Left kidney (tissue), 2 donors: Measurements from ENCODE around the gene QRFP. TPM values are rescaled to one million over a fixed set of nuclear protein-coding genes. Genes with fewer than 3 reads are reported as not detected.

Experiments
- DNase-seq: peaks from one replicate; pipeline ENCODE4 v3.0.0-alpha.2; 2013
- polyA plus RNA-seq: library from polyadenylated mRNA; unstranded; fragments of 120-200 nt; gene quantifications from one replicate; pipeline ENCODE4 v1.2.1, GENCODE V29; 2013; ENCODE audit not compliant: insufficient read length

QRFP gene
- polyA plus RNA-seq, 1 donor, result 0.30 TPM

DNA sequence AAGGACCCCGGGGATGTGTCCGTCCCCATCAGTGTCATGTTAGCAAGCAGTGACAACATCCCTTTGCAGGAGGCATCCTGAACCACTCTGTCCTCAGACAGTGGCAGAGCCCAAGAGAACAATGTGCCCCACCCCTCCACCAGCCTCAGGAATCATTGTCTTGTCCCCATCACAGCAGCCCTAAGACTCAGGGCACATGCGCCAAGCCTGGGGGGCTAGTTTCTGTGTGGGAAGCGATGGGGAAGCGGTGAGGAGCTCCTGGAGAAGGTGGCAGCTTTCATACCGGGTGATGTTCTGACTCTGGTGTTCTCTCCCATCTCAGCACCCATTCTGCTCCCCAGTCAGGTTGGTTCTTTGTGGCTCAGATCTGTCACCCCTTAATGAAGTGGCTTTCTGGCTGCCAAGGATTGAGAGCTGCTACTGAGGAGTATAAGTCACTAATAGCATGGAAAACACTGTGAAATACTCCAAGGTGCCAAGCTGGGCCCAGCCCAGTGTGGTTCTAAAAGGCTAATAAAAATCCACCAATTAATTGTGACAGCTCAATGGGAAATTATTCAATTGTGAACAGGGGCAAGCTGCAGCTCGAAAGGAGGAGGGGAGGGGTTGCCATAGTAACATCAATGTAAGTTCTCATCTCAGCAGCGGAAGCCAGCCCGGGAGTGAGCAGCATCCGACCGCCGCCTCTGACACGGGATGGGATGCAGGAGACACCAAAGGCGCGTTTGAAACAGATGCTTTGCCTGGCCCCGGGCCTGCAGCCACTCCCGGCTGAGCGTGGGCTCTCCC, 4.7 kb downstream of the QRFP start:
- no peak for DNase-seq

- no peak for DNase-seq
Observed at GRCh38 chr9:130890870-130891687, 5.5 kb downstream of the QRFP start.

DNA sequence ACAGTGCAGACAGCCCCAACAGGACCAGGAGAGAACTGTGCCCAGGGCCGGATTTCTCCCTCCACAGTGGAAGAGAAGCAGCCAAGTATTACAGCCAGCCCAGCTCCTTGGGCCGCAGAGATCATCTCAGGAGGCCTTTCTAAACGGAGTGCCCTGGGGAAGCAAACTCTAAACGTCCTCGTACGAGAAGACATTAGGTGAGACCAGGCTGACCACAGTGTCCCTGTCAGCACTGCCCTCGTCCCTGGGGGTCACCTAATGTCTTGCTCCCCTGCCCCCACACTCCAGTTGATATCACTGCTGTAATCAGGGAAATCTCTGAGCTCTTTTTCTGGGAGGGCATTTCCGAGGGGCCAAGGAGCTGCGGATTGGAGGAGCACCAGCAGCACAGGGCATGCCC, 6.5 kb downstream of the QRFP start:
- DNase-seq, result no peak

GRCh38 chr9:130888146-130888885, 8.3 kb downstream of the QRFP start:
- DNase-seq, result no peak

GRCh38 chr9:130887494-130888144, 9.0 kb downstream of the QRFP start:
- DNase-seq, result no peak

GRCh38 chr9:130886981-130887380, 9.6 kb downstream of the QRFP start:
- no peak for DNase-seq

- DNase-seq, result no peak
Observed at GRCh38 chr9:130885484-130886375, 10.9 kb downstream of the QRFP start.

- DNase-seq, result no peak
Observed at GRCh38 chr9:130884542-130885483, 11.8 kb downstream of the QRFP start.

- no peak for DNase-seq
Observed at GRCh38 chr9:130884111-130884531, 12.5 kb downstream of the QRFP start.

DNA sequence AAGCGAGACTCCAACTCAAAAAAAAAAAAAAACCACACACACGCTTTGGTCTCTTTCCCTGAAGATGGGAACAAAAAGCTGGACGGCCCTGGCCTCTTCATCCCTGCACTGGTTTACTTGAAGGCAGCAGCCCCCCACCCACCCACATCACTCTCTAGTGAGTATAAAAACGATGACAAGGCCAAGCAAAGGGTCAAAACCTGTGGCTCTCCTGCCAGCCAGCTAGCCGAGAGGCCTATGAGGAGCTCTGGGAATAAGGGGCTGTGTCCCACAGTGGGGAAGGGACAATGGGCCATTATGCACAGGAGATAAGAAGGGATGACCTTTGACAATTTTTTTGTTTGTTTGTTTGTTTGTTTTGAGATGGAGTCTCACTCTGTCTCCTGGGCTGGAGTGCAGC, 13.1 kb downstream of the QRFP start:
- DNase-seq, result no peak

- no peak for DNase-seq
Observed at GRCh38 chr9:130882696-130883225, 13.9 kb downstream of the QRFP start.

- no peak for DNase-seq
Observed at GRCh38 chr9:130881516-130881915, 15.1 kb downstream of the QRFP start.

DNA sequence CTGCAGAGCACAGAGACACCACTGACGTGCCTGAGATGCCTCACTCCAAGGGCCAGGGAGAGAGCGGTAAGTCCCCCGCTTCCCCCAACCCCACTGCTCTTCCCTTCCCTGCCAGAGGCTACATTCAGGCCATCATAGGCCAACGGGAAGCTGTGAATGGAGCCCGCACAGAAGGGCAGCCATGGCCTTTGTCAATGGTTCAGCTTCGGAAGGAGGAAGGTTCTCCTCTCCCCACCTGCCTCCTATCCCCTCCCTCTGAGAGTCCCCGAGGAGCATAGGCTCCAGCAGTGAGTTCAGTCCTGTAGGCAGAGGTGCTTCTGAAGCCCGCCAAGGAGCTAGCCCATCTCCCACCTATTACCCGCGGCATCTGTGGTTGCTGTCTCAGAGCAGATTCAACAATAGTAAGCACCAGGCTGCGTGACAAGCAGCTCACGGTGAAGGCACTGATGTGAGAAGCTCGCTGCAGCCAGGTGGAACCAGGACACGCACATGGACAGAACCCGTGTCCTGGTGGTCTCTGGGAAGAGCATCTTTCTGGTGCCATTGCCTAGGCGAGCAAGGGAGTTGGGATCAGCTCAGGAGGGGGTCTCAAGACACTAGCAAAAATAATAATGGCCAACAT, 15.9 kb downstream of the QRFP start:
- DNase-seq, result no peak

DNA sequence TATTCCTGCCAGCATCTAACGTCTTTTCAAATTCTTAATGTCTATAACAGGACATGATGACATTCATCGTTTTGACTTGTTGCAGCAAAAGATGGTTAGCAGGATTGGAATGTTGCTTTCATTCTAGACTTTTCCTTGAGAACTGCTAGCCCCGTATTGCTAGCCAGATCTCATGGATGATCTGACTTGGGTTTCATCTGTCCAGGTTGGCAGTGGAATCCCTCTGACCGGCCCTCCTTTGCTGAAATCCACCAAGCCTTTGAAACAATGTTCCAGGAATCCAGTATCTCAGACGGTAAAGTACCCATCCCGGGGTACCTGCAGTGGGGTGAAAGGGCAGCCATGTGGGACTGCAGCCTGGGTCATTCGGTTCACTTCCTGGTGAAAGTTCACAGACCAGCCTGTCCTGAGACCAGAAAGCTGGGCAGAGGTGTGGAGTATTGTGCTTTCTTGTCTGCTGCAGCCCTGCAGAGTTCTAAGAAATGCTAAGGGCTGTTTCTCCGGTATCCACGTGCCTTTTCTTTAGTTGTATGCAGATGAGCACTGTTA, 16.7 kb downstream of the QRFP start:
- no peak for DNase-seq

DNA sequence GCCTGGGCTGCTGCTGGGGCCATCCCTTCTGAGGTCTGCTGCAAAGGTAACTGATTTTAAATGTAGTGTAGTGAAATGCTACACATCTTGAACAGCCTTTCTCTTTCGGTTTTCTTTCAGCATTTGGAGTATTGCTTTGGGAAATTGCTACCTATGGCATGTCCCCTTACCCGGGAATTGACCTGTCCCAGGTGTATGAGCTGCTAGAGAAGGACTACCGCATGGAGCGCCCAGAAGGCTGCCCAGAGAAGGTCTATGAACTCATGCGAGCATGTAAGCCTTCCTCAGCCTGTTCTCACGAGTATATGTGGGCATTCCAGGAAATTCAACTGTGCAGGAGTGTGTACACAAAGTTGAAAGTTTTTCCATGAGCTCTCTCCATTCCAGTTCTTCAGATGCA, 18.3 kb downstream of the QRFP start:
- DNase-seq, result no peak

GRCh38 chr9:130877300-130877699, 19.3 kb downstream of the QRFP start:
- DNase-seq, result no peak

DNA sequence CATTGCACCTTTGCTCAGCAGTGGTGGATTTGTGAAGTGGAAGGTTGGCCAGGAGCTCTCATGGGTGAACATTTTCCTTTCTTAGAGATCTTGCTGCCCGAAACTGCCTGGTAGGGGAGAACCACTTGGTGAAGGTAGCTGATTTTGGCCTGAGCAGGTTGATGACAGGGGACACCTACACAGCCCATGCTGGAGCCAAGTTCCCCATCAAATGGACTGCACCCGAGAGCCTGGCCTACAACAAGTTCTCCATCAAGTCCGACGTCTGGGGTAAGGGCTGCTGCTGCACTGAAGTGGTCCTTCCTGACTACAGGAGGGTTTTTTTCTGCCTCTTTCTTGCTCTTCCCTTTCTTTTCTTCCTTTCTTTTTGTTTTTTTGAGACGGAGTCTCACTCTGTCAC, 21.8 kb downstream of the QRFP start:
- no peak for DNase-seq

DNA sequence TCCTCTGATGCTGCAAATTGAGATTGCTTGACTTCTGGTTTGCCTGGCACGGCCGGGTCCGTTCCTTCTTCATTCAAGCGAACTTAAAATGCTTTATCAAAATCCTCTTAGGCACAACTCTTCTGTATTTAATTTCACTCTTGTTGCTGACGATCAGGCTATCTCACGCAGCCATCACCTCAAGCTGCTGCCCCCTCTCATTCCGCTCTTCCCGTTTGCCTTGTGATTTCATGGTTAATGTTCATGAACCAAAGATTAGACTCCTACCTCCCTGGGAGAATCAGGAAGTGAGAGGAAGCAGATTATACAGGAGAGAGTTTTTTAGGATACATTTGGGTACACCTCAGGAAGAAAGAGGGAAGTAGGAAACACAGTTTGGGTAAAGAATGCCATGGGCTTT, 22.6 kb downstream of the QRFP start:
- no peak for DNase-seq
